ENCODE measurements around the gene USP10.

DNA sequence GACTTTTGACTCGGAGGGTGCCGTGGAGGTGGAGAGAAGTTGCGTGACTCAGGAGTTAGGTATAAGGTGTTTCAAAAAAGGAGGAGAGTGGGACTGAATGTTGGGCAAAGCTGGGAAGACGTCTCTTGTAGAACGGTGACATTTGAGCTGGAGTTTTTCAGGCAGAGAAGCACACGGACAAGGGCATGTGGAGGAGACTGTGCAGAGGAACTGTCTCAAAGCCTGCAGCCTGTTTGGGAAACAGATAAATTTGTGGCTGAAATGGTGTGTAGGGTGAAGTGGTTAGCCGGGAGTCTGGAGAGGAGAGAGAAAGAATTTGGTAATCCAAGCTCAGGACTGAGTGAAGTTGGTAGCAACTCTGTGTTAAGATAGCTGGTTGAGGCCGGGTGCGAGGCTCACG is 9.8 kb downstream of the USP10 start:
- TF ChIP-seq FOS (IDR thresholded peaks at IDR 0.05; ENCODE audit: borderline replicate concordance, insufficient read depth, low read length) = no peak
- TF ChIP-seq POLR2A (IDR thresholded peaks at IDR 0.05; ENCODE audit: low read depth, low read length) = no peak
- TF ChIP-seq, protein P1, sequence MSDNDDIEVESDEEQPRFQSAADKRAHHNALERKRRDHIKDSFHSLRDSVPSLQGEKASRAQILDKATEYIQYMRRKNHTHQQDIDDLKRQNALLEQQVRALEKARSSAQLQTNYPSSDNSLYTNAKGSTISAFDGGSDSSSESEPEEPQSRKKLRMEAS (IDR thresholded peaks at IDR 0.05; ENCODE audit: insufficient read depth, insufficient read length) = no peak
- TF ChIP-seq, protein P2, sequence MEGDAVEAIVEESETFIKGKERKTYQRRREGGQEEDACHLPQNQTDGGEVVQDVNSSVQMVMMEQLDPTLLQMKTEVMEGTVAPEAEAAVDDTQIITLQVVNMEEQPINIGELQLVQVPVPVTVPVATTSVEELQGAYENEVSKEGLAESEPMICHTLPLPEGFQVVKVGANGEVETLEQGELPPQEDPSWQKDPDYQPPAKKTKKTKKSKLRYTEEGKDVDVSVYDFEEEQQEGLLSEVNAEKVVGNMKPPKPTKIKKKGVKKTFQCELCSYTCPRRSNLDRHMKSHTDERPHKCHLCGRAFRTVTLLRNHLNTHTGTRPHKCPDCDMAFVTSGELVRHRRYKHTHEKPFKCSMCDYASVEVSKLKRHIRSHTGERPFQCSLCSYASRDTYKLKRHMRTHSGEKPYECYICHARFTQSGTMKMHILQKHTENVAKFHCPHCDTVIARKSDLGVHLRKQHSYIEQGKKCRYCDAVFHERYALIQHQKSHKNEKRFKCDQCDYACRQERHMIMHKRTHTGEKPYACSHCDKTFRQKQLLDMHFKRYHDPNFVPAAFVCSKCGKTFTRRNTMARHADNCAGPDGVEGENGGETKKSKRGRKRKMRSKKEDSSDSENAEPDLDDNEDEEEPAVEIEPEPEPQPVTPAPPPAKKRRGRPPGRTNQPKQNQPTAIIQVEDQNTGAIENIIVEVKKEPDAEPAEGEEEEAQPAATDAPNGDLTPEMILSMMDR (IDR thresholded peaks at IDR 0.05; ENCODE audit: extremely low read depth in 1 of 2, insufficient read depth in 1 of 2, low read depth in 1 of 2, low read length in 2 of 2) = no peak
- TF ChIP-seq POLR2AphosphoS5 (IDR thresholded peaks at IDR 0.05; ENCODE audit: insufficient read depth, low read depth, low read length) = no peak
- TF ChIP-seq EZH2 (IDR thresholded peaks at IDR 0.05; ENCODE audit: borderline replicate concordance, low read depth, low read length, severe bottlenecking) = no peak
- no peak for TF ChIP-seq JUN (IDR thresholded peaks at IDR 0.05; ENCODE audit: borderline replicate concordance, insufficient read depth, insufficient read length, low read depth)

Data from endothelial cell of umbilical vein (primary cell).